HEK293T (cell line): Measurements from ENCODE around the gene GOLGA8R.
"Not testable (repeated sequence)": the region's sequence is repeated elsewhere in the genome, so short reads cannot be mapped to it uniquely, and the experiment has no call there.

Experiments
- BHLHE40 ChIP-seq: fragments of 450-650 bp; IDR thresholded peaks from 2 replicates; pipeline ENCODE4 v1.6.1; 2016; ENCODE audit warnings: mild to moderate bottlenecking, moderate library complexity, borderline replicate concordance
- ELF4 ChIP-seq: fragments of 450-650 bp; IDR thresholded peaks from 2 replicates; pipeline ENCODE4 v1.6.1; 2017; ENCODE audit warnings: antibody characterized with exemption
- LEF1 ChIP-seq: fragments of 450-650 bp; IDR thresholded peaks from 2 replicates; pipeline ENCODE4 v1.6.1; 2017; ENCODE audit warnings: mild to moderate bottlenecking, borderline replicate concordance
- PKNOX1 ChIP-seq: fragments of 450-650 bp; IDR thresholded peaks from 2 replicates; pipeline ENCODE4 v1.6.1; 2016
- SP1 ChIP-seq: fragments of 450-650 bp; IDR thresholded peaks from 2 replicates; pipeline ENCODE4 v1.6.1; 2017

GRCh38 chr15:30463849-30464248, 49.8 kb upstream of the GOLGA8R start:
- not testable (repeated sequence) for TF ChIP-seq BHLHE40, ELF4, SP1, LEF1, PKNOX1
